ENCODE results near the gene RABGAP1L. TPM values are rescaled to one million over a fixed set of nuclear protein-coding genes. Genes with fewer than 3 reads are reported as not detected.

RABGAP1L gene
- total RNA-seq, 4 donors from 2014 or later, result 170 to 282 (median 182) TPM

DNA sequence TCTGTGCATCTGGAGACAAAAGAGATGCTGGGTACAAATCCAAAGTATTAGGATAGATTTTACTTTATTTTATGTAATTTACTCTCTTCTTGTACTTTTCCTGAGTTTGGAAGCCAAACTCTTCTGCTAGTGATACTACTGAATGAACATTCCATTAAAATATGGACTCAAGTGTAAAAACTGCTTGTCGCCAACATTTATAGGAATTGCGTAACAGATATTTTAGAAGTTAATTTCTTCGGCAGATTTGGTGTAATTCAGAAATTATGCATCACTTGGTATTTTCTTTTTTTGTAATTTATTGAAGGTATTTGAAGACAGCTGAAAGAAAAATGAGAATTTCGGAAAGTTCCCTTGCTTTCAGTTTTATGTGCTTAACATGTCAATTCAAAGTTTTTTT lies 137.0 kb downstream of the RABGAP1L start:
- H3K27ac ChIP-seq, result no peak overlapping the region
- TF ChIP-seq, protein P1, sequence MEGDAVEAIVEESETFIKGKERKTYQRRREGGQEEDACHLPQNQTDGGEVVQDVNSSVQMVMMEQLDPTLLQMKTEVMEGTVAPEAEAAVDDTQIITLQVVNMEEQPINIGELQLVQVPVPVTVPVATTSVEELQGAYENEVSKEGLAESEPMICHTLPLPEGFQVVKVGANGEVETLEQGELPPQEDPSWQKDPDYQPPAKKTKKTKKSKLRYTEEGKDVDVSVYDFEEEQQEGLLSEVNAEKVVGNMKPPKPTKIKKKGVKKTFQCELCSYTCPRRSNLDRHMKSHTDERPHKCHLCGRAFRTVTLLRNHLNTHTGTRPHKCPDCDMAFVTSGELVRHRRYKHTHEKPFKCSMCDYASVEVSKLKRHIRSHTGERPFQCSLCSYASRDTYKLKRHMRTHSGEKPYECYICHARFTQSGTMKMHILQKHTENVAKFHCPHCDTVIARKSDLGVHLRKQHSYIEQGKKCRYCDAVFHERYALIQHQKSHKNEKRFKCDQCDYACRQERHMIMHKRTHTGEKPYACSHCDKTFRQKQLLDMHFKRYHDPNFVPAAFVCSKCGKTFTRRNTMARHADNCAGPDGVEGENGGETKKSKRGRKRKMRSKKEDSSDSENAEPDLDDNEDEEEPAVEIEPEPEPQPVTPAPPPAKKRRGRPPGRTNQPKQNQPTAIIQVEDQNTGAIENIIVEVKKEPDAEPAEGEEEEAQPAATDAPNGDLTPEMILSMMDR (IDR thresholded peaks at IDR 0.05), result no peak
- no peak for TF ChIP-seq POLR2A (IDR thresholded peaks at IDR 0.05)
- H3K4me1 ChIP-seq, result no peaks in the 10 kb centered on the region
- peaks cover 0 to 7% (median 0%) of the 10 kb centered on the region in 3 donors for H3K36me3 ChIP-seq
- H3K4me3 ChIP-seq, result no peak overlapping the region
- H3K27me3 ChIP-seq, result no peaks in the 10 kb centered on the region
- DNase-seq, result no peak
- peaks cover 0 to 9% (median 2%) of the 10 kb centered on the region in 4 donors for H3K9me3 ChIP-seq

DNA sequence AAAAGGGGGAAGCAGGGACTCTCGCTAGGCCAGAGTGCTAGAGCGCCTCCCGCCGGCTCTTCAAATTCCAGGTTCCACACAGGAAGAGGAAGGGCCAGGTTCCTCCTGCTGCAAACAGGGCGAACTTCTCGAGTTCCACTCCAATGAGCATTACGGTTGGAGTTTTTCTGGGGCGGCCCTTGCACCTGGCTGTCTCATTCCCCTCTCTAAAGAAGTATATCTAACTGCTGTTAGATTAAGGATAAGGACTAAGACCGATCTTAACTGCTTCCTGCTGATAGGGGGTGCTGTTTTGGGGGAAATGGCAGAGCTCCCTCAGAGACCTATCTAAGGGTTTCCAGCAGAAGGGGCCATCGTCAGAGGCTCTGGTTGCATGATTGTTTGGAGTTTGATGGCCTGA lies 138.0 kb downstream of the RABGAP1L start:
- Histone ChIP-seq H3K4me3 (no peak overlapping the region), H3K27me3 (no peaks in the 10 kb centered on the region), H3K27ac (no peak overlapping the region), H3K36me3 (peaks cover 0 to 7% (median 0%) of the 10 kb centered on the region in 3 donors), H3K9me3 (peaks cover 0 to 9% (median 3%) of the 10 kb centered on the region in 4 donors), H3K4me1 (no peaks in the 10 kb centered on the region)
- DNase-seq, result no peak
- TF ChIP-seq, protein P1 (IDR thresholded peaks at IDR 0.05), result no peak
- TF ChIP-seq POLR2A (IDR thresholded peaks at IDR 0.05), result no peak

DNA sequence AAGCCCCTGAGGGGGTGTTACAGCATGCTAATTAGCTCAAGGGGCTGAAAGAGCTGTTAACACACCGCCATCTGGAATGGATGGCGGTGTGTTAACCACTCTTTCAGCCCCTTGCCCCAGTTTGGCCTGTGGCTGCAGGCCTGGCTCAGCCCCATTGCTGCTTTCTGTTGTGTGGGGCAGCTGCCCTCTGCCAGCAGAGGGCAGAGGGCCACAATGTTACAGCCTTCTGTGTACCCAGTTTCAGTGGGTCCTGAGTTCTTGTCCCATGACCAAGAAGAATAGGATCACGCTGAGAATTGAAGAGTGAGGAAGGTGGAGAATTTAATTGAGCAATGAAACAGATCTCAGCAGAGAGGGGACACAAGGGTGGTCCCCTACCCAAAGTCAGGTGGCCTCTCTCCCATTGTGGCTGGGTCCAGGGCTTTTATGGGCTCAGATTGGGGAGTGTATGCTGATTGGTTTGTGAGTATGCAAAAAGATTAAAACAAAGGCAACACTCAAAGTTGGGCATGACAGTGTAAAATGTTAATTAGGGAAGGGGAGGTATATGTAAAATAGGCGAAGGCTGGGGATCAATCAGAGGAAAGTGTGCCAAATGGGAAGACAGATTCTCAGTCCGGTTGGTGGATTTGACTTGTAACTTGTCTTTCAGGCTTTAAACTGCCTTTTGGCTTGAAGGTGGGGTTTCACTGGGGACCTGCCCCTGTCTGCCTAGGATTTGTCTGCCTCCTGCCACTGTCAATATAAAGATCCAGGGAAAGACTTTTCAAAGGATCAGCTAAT lies 142.2 kb downstream of the RABGAP1L start:
- no peak for TF ChIP-seq POLR2A (IDR thresholded peaks at IDR 0.05)
- TF ChIP-seq, protein P1 (IDR thresholded peaks at IDR 0.05), result no peak
- no peak for DNase-seq
- no peaks in the 10 kb centered on the region for H3K27me3 ChIP-seq
- no peak overlapping the region for H3K4me3 ChIP-seq
- peaks cover 0 to 9% (median 3%) of the 10 kb centered on the region in 4 donors for H3K9me3 ChIP-seq
- H3K4me1 ChIP-seq, result no peaks in the 10 kb centered on the region
- peaks cover 0 to 13% (median 0%) of the 10 kb centered on the region in 3 donors for H3K36me3 ChIP-seq
- no peak overlapping the region for H3K27ac ChIP-seq

DNA sequence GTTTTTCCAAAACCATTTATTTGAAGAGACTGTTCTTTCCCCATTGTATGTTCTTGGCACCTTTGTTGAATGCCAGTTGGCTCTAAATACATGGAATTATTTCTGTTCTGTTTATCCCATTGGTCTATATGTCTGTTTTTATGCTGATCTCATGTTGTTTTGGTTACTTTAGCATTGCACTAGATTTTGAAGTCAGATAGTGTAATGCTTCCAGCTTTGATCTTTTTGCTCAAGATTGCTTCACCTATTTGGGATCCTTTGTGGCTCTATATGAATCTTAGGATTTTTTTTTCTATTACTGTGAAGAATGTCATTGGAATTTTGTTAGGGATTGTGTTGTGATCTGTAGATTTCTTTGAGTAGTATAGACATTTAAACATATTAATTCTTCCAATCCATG lies 149.3 kb downstream of the RABGAP1L start:
- H3K27me3 ChIP-seq, result no peaks in the 10 kb centered on the region
- H3K4me1 ChIP-seq, result no peaks in the 10 kb centered on the region
- H3K9me3 ChIP-seq, result peaks cover 0 to 4% (median 0%) of the 10 kb centered on the region in 4 donors
- no peak for DNase-seq
- peaks cover 0 to 5% (median 0%) of the 10 kb centered on the region in 3 donors for H3K36me3 ChIP-seq
- H3K27ac ChIP-seq, result no peak overlapping the region
- TF ChIP-seq POLR2A (IDR thresholded peaks at IDR 0.05), result no peak
- TF ChIP-seq, protein P1 (IDR thresholded peaks at IDR 0.05), result no peak
- no peak overlapping the region for H3K4me3 ChIP-seq

DNA sequence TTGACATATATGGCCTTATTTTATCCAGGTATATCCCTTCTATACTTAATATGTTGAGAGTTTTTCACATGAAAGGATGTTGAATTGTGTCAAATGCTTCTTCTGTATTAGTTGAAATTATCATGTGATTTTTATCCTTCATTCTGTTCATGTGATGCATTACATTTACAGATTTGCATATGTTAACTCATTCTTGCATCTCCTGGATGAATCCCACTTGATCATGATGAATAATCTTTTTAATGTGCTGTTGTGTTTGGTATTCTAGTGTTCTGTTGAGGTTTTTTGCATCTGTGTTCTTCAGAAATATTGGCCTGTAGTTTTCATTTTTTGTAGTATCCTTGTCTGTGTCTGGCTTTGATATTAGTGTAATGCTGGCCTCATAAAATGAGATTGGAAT lies 150.2 kb downstream of the RABGAP1L start:
- H3K4me1 ChIP-seq, result no peaks in the 10 kb centered on the region
- H3K4me3 ChIP-seq, result no peak overlapping the region
- no peak for TF ChIP-seq POLR2A (IDR thresholded peaks at IDR 0.05)
- TF ChIP-seq, protein P1 (IDR thresholded peaks at IDR 0.05), result no peak
- no peak for DNase-seq
- peaks cover 0 to 4% (median 0%) of the 10 kb centered on the region in 4 donors for H3K9me3 ChIP-seq
- no peak overlapping the region for H3K27ac ChIP-seq
- no peaks in the 10 kb centered on the region for H3K27me3 ChIP-seq
- H3K36me3 ChIP-seq, result peaks cover 0 to 5% (median 0%) of the 10 kb centered on the region in 3 donors

All from Peyer's patch (tissue), 4 donors.